Chondrocyte (in vitro differentiated cells): ENCODE data around the gene RASL10A. TPM values are rescaled to one million over a fixed set of nuclear protein-coding genes. Genes with fewer than 3 reads are reported as not detected.

Experiments used
- DNase-seq: peaks from one replicate; pipeline ENCODE4 v3.0.0; 2021; ENCODE audit warnings: mixed read lengths, low spot score
- H3K27ac Mint-ChIP-seq: one replicate; pipeline ENCODE4 v1.8.0; 2021; ENCODE audit warnings: mild to moderate bottlenecking, moderate library complexity, mixed read lengths; ENCODE audit not compliant: unreplicated experiment
- H3K27me3 Mint-ChIP-seq: 2 replicates; pipeline ENCODE4 v1.8.0; 2021; ENCODE audit warnings: low read depth, mixed read lengths
- H3K36me3 Mint-ChIP-seq: 2 replicates; pipeline ENCODE4 v1.8.0; 2021; ENCODE audit warnings: low read depth, mixed read lengths
- H3K4me1 Mint-ChIP-seq: 2 replicates; pipeline ENCODE4 v1.8.0; 2021; ENCODE audit warnings: low read depth, mild to moderate bottlenecking, mixed read lengths
- H3K4me3 Mint-ChIP-seq: one replicate; pipeline ENCODE4 v1.8.0; 2021; ENCODE audit warnings: mild to moderate bottlenecking, moderate library complexity, mixed read lengths; ENCODE audit not compliant: unreplicated experiment
- H3K9me3 Mint-ChIP-seq: 2 replicates; pipeline ENCODE4 v1.8.0; 2021; ENCODE audit warnings: low read depth, mixed read lengths
- total RNA-seq: library from RNA; stranded (reverse); gene quantifications from 3 replicates; pipeline ENCODE4 v1.2.1, GENCODE V29; 2021
- TF ChIP-seq, protein P1 (sequence below): fragments of 200-600 bp; sonication (generic); IDR thresholded peaks from 2 replicates; pipeline ENCODE4 v1.5.0; 2021; ENCODE audit warnings: antibody characterized with exemption, mild to moderate bottlenecking, moderate library complexity

RASL10A gene
- total RNA-seq, 1 donor from 2014 or later, result 0.27 TPM

- Mint-ChIP-seq H3K36me3 (peaks cover 4% of the 10 kb centered on the region), H3K4me1 (peaks cover 43% of the 10 kb centered on the region), H3K27me3 (no peaks in the 10 kb centered on the region), H3K27ac (peak overlapping the region; percentile 80), H3K9me3 (no peaks in the 10 kb centered on the region), H3K4me3 (peak overlapping the region; percentile 84)
- TF ChIP-seq, protein P1, sequence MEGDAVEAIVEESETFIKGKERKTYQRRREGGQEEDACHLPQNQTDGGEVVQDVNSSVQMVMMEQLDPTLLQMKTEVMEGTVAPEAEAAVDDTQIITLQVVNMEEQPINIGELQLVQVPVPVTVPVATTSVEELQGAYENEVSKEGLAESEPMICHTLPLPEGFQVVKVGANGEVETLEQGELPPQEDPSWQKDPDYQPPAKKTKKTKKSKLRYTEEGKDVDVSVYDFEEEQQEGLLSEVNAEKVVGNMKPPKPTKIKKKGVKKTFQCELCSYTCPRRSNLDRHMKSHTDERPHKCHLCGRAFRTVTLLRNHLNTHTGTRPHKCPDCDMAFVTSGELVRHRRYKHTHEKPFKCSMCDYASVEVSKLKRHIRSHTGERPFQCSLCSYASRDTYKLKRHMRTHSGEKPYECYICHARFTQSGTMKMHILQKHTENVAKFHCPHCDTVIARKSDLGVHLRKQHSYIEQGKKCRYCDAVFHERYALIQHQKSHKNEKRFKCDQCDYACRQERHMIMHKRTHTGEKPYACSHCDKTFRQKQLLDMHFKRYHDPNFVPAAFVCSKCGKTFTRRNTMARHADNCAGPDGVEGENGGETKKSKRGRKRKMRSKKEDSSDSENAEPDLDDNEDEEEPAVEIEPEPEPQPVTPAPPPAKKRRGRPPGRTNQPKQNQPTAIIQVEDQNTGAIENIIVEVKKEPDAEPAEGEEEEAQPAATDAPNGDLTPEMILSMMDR, result no peak
- peak; percentile 55 for DNase-seq
Measured at GRCh38 chr22:29307596-29308147, 7.8 kb downstream of the RASL10A start.

- H3K9me3 Mint-ChIP-seq, result no peaks in the 10 kb centered on the region
- H3K4me3 Mint-ChIP-seq, result peak overlapping the region; percentile 84
- peak overlapping the region; percentile 80 for H3K27ac Mint-ChIP-seq
- no peak for DNase-seq
- H3K27me3 Mint-ChIP-seq, result no peaks in the 10 kb centered on the region
- TF ChIP-seq, protein P1, result no peak
- peaks cover 1% of the 10 kb centered on the region for H3K36me3 Mint-ChIP-seq
- peaks cover 42% of the 10 kb centered on the region for H3K4me1 Mint-ChIP-seq
Measured at GRCh38 chr22:29306835-29307595, 8.5 kb downstream of the RASL10A start.

- no peaks in the 10 kb centered on the region for H3K27me3 Mint-ChIP-seq
- H3K4me1 Mint-ChIP-seq, result peaks cover 40% of the 10 kb centered on the region
- H3K9me3 Mint-ChIP-seq, result no peaks in the 10 kb centered on the region
- TF ChIP-seq, protein P1, result peak; percentile 83
- H3K27ac Mint-ChIP-seq, result peak within 1 kb of the TSS; percentile 88
- H3K36me3 Mint-ChIP-seq, result peaks cover 1% of the 10 kb centered on the region
- peak; percentile 94 for DNase-seq
- peak within 1 kb of the TSS; percentile 84 for H3K4me3 Mint-ChIP-seq
Measured at GRCh38 chr22:29306175-29306834, 9.2 kb downstream of the RASL10A start, which contains the start of gene GAS2L1. GAS2L1 (plus strand) TSS chr22:29306650; CDS start chr22:29308106, 1,456 bp downstream.

DNA sequence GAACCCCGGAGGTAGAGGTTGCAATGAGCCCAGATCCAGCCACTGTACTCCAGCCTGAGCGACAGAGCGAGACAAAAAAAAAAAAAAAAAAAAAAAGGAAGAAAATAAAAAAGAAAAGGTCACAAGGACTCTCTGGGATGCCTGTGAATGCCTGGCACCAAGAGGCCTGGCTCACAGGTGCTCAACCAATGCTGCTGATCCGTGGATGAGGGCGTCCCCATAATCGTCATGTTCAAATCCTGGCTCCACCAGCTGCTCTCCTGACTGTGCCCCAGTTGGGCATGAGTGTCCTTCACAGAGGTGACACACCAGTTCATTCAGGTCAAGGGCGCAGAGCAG is 9.7 kb downstream of the RASL10A start:
- TF ChIP-seq, protein P1, result no peak
- Mint-ChIP-seq H3K27ac (no peak overlapping the region), H3K9me3 (no peaks in the 10 kb centered on the region), H3K4me3 (peak overlapping the region; percentile 83), H3K4me1 (peaks cover 35% of the 10 kb centered on the region), H3K27me3 (no peaks in the 10 kb centered on the region), H3K36me3 (peaks cover 5% of the 10 kb centered on the region)
- no peak for DNase-seq

- H3K4me1 Mint-ChIP-seq, result peaks cover 13% of the 10 kb centered on the region
- H3K27ac Mint-ChIP-seq, result peak overlapping the region; percentile 12
- no peak for DNase-seq
- no peak overlapping the region for H3K4me3 Mint-ChIP-seq
- peaks cover 22% of the 10 kb centered on the region for H3K36me3 Mint-ChIP-seq
- H3K9me3 Mint-ChIP-seq, result no peaks in the 10 kb centered on the region
- H3K27me3 Mint-ChIP-seq, result no peaks in the 10 kb centered on the region
- TF ChIP-seq, protein P1, result no peak
Measured at GRCh38 chr22:29302681-29303465, 12.6 kb downstream of the RASL10A start.
